ENCODE results near the gene CBLL1. TPM values are rescaled to one million over a fixed set of nuclear protein-coding genes. Genes with fewer than 3 reads are reported as not detected.

Gene CBLL1
- total and polyA plus RNA-seq, 10 of the 15 experiments (the other 5 are each of a cell fraction or from before 2014, with no cell fraction given): 7.2 to 40.1 (median 23.4) TPM

GRCh38 chr7:107785926-107786325 is 42.0 kb downstream of the CBLL1 start:
- H3K79me2 ChIP-seq (ENCODE audit: control insufficient read depth, insufficient read depth, low read length): no peaks in the 10 kb centered on the region
- in situ Hi-C loops (cut with MboI): no loop called here
- no peak overlapping the region for H3K27ac ChIP-seq (ENCODE audit: control insufficient read depth, insufficient read depth)
- CTCF ChIA-PET: no interaction called here
- H3K9me3 ChIP-seq (replicated peaks; ENCODE audit: control insufficient read depth, insufficient read depth, low read length): no peaks in the 10 kb centered on the region
- no peak overlapping the region for H3K4me3 ChIP-seq
- H3K9ac ChIP-seq (ENCODE audit: control insufficient read depth, insufficient read depth, low read length): no peak overlapping the region
- no peaks in the 10 kb centered on the region for H3K36me3 ChIP-seq (ENCODE audit: control insufficient read depth in 2 of 2, insufficient read depth in 2 of 2, low read length in 1 of 2)
- no peak for DNase-seq (ENCODE audit: low read depth, low spot score)
- FAIRE-seq: no peak
- H3K27me3 ChIP-seq (replicated peaks in 1 of 2; ENCODE audit: control insufficient read depth in 2 of 2, insufficient read depth in 2 of 2, low read length in 1 of 2): 0 out of 4 replicates have a peak, but pooled peaks cover 2 to 4% of the 10 kb centered on the region in 2 experiments
- H3K4me2 ChIP-seq (ENCODE audit: control insufficient read depth, insufficient read depth): no peak overlapping the region
- SMC1A ChIA-PET (ENCODE audit: uncharacterized antibody, unreplicated experiment): no interaction called here
- intact Hi-C loops (cut with micrococcal nuclease; ENCODE audit: unreplicated experiment): no loop called here
- no peak overlapping the region for H2AFZ ChIP-seq (ENCODE audit: control insufficient read depth, low read depth, low read length)
- TF ChIP-seq E4F1 (IDR thresholded peaks at IDR 0.05; ENCODE audit: borderline replicate concordance, partially characterized antibody) (no peak), WRNIP1 (IDR thresholded peaks at IDR 0.05; ENCODE audit: borderline replicate concordance, low read depth, low read length) (no peak), ZNF622 (IDR thresholded peaks at IDR 0.05) (no peak), ZZZ3 (IDR thresholded peaks at IDR 0.05; ENCODE audit: control insufficient read depth, insufficient read length, low read depth) (no peak), PML (IDR thresholded peaks at IDR 0.05; ENCODE audit: low read length) (no peak), STAT3 (IDR thresholded peaks at IDR 0.05; ENCODE audit: low read depth, low read length) (no peak), SKIL (IDR thresholded peaks at IDR 0.05; ENCODE audit: low read depth, poor library complexity, severe bottlenecking) (no peak), POU2F2 (IDR thresholded peaks at IDR 0.05; ENCODE audit: borderline replicate concordance, low read depth, low read length) (no peak), NFIC (IDR thresholded peaks at IDR 0.05; ENCODE audit: low read depth, low read length) (no peak), BMI1 (IDR thresholded peaks at IDR 0.05; ENCODE audit: borderline replicate concordance) (no peak), CHD1 (IDR thresholded peaks at IDR 0.05; ENCODE audit: low read depth, low read length) (no peak), SRF (IDR thresholded peaks at IDR 0.05; ENCODE audit: low read depth in 2 of 2, low read length in 2 of 2) (no peak)
- RAD21 ChIA-PET (ENCODE audit: unreplicated experiment): no interaction called here
- H3K4me1 ChIP-seq (ENCODE audit: control insufficient read depth, insufficient read depth, low read length): no peaks in the 10 kb centered on the region
- POLR2A ChIA-PET: no interaction called here
- BruUV-seq (replicated peaks): no TSS peak
- WGBS (ENCODE audit: insufficient coverage, insufficient replicate concordance, low lambda C conversion rate, missing lambda C conversion rate): 69% methylated on average over 2 of the region's 2 CpGs
- no peak for ATAC-seq
- H4K20me1 ChIP-seq (ENCODE audit: control insufficient read depth, insufficient read depth): no peaks in the 10 kb centered on the region
